ENCODE results near the gene ZBTB44.

The ZBTB44 gene

DNA sequence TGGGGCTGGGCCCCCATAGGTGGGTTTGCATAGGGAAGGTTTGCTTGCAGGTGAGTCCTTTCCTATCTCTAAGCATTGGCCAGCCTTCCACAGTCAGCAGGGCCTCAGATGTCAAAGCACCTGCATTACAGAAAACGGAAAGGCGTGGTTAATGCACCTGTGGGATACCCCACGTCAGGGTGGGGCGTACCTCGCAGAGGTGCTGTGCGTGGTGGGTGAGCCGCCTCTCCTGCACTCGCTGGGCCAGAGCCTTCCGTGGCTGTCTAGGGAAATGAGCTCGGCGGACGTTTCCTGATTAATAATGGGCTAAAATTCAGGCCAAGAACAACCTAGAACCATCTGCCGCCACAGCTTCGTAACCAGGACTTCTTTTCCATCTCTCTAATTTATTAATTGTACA is 122.8 kb downstream of the ZBTB44 start:
- H3K36me3 ChIP-seq (ENCODE audit: insufficient read depth, low read length): no peaks in the 10 kb centered on the region
- ATAC-seq (ENCODE audit: insufficient read depth, low read depth) (no peak), DNase-seq (no peak)
- no peak overlapping the region for H3K27ac ChIP-seq (ENCODE audit: low read length)
- no peak for TF ChIP-seq EZH2 (IDR thresholded peaks at IDR 0.05; ENCODE audit: borderline replicate concordance, low read depth, low read length, severe bottlenecking)
- no peaks in the 10 kb centered on the region for H3K4me1 ChIP-seq (ENCODE audit: insufficient read depth, low read length)
- H4K20me1 ChIP-seq (ENCODE audit: insufficient read depth, low read length): no peaks in the 10 kb centered on the region
- H3K9ac ChIP-seq (ENCODE audit: low read depth, low read length): no peak overlapping the region
- no peak overlapping the region for H3K4me3 ChIP-seq (ENCODE audit: low read depth in 1 of 2, low read length in 2 of 2)
- no peaks in the 10 kb centered on the region for H3K9me3 ChIP-seq (ENCODE audit: insufficient read depth, low read length, severe bottlenecking)
- H3K4me2 ChIP-seq (ENCODE audit: insufficient read depth, low read length): no peak overlapping the region
- H3K27me3 ChIP-seq (ENCODE audit: insufficient read depth, low read length, poor library complexity): no peaks in the 10 kb centered on the region
- no peak overlapping the region for H2AFZ ChIP-seq (ENCODE audit: low read depth, low read length)
- no peaks in the 10 kb centered on the region for H3K79me2 ChIP-seq (ENCODE audit: insufficient read depth, low read length)

DNA sequence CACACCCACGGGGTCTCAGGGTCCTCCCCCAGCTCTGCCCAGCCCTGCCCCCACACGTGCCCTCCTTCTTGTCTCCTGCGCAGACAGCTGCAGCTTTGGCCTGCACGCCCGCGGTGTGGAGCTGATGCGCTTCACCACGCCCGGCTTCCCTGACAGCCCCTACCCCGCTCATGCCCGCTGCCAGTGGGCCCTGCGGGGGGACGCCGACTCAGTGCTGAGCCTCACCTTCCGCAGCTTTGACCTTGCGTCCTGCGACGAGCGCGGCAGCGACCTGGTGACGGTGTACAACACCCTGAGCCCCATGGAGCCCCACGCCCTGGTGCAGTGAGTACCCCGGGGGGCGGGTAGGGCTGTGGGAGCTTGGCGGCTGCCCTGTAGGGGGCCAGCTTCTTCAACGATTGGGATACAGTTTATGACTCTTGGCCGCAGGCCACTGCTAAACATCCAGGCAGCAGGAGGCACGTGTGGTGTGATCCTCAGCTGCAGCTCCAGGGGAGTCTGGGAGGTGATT is 124.3 kb downstream of the ZBTB44 start:
- Histone ChIP-seq H3K9ac (ENCODE audit: low read depth, low read length) (no peak overlapping the region), H3K4me3 (ENCODE audit: low read depth in 1 of 2, low read length in 2 of 2) (no peak overlapping the region), H3K4me2 (ENCODE audit: insufficient read depth, low read length) (no peak overlapping the region), H3K36me3 (ENCODE audit: insufficient read depth, low read length) (no peaks in the 10 kb centered on the region), H4K20me1 (ENCODE audit: insufficient read depth, low read length) (no peaks in the 10 kb centered on the region), H3K27ac (ENCODE audit: low read length) (no peak overlapping the region), H3K9me3 (ENCODE audit: insufficient read depth, low read length, severe bottlenecking) (no peaks in the 10 kb centered on the region), H3K4me1 (ENCODE audit: insufficient read depth, low read length) (no peaks in the 10 kb centered on the region), H2AFZ (ENCODE audit: low read depth, low read length) (no peak overlapping the region), H3K27me3 (ENCODE audit: insufficient read depth, low read length, poor library complexity) (no peaks in the 10 kb centered on the region), H3K79me2 (ENCODE audit: insufficient read depth, low read length) (no peaks in the 10 kb centered on the region)
- DNase-seq: no peak
- TF ChIP-seq, protein P1, sequence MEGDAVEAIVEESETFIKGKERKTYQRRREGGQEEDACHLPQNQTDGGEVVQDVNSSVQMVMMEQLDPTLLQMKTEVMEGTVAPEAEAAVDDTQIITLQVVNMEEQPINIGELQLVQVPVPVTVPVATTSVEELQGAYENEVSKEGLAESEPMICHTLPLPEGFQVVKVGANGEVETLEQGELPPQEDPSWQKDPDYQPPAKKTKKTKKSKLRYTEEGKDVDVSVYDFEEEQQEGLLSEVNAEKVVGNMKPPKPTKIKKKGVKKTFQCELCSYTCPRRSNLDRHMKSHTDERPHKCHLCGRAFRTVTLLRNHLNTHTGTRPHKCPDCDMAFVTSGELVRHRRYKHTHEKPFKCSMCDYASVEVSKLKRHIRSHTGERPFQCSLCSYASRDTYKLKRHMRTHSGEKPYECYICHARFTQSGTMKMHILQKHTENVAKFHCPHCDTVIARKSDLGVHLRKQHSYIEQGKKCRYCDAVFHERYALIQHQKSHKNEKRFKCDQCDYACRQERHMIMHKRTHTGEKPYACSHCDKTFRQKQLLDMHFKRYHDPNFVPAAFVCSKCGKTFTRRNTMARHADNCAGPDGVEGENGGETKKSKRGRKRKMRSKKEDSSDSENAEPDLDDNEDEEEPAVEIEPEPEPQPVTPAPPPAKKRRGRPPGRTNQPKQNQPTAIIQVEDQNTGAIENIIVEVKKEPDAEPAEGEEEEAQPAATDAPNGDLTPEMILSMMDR (IDR thresholded peaks at IDR 0.05; ENCODE audit: borderline replicate concordance, extremely low read depth, low read length, poor library complexity, severe bottlenecking): no peak
- no peak for TF ChIP-seq EZH2 (IDR thresholded peaks at IDR 0.05; ENCODE audit: borderline replicate concordance, low read depth, low read length, severe bottlenecking)
- ATAC-seq (ENCODE audit: insufficient read depth, low read depth): no peak

DNA sequence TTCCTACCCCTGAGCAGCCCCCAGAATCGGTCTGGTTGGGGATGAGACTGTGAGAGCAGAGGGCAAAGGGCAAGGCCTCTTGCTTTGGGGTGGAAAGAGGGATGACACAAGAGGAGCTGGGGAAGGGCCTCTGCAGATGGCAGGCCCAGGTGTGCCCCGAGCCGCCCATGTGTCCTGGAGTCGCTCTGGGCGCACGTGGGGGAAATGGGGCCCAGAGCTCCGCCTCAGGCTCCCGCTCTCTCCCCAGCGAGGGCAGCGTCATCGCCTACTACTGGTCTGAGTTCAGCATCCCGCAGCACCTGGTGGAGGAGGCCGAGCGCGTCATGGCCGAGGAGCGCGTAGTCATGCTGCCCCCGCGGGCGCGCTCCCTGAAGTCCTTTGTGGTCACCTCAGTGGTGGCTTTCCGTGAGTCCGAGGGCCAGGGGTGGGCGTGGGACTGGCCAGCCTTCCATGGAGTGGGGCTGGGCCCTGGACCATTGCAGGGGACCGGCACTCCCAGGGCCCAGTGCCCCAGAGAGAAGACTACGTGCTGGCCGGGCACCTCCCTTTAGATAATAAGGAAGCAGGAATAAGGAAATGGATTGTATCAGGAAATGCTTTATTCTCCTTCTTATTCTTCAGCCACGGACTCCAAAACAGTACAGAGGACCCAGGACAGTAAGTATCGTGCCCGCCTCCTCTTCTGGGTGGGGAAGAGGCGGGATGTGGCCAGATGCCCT is 125.1 kb downstream of the ZBTB44 start:
- no peaks in the 10 kb centered on the region for H4K20me1 ChIP-seq (ENCODE audit: insufficient read depth, low read length)
- no peak overlapping the region for H3K4me3 ChIP-seq (ENCODE audit: low read depth in 1 of 2, low read length in 2 of 2)
- H3K27ac ChIP-seq (ENCODE audit: low read length): no peak overlapping the region
- H3K27me3 ChIP-seq (ENCODE audit: insufficient read depth, low read length, poor library complexity): no peaks in the 10 kb centered on the region
- ATAC-seq (ENCODE audit: insufficient read depth, low read depth): no peak
- no peak overlapping the region for H3K9ac ChIP-seq (ENCODE audit: low read depth, low read length)
- H3K79me2 ChIP-seq (ENCODE audit: insufficient read depth, low read length): no peaks in the 10 kb centered on the region
- no peak for TF ChIP-seq EZH2 (IDR thresholded peaks at IDR 0.05; ENCODE audit: borderline replicate concordance, low read depth, low read length, severe bottlenecking)
- TF ChIP-seq, protein P1 (IDR thresholded peaks at IDR 0.05; ENCODE audit: borderline replicate concordance, extremely low read depth, low read length, poor library complexity, severe bottlenecking): no peak
- H3K4me2 ChIP-seq (ENCODE audit: insufficient read depth, low read length): no peak overlapping the region
- no peak overlapping the region for H2AFZ ChIP-seq (ENCODE audit: low read depth, low read length)
- no peak for DNase-seq
- H3K9me3 ChIP-seq (ENCODE audit: insufficient read depth, low read length, severe bottlenecking): no peaks in the 10 kb centered on the region
- H3K4me1 ChIP-seq (ENCODE audit: insufficient read depth, low read length): no peaks in the 10 kb centered on the region
- no peaks in the 10 kb centered on the region for H3K36me3 ChIP-seq (ENCODE audit: insufficient read depth, low read length)

GRCh38 chr11:130188585-130189347 is 126.0 kb downstream of the ZBTB44 start:
- TF ChIP-seq, protein P1 (IDR thresholded peaks at IDR 0.05; ENCODE audit: borderline replicate concordance, extremely low read depth, low read length, poor library complexity, severe bottlenecking): no peak
- TF ChIP-seq EZH2 (IDR thresholded peaks at IDR 0.05; ENCODE audit: borderline replicate concordance, low read depth, low read length, severe bottlenecking): no peak
- H3K9me3 ChIP-seq (ENCODE audit: insufficient read depth, low read length, severe bottlenecking): no peaks in the 10 kb centered on the region
- no peaks in the 10 kb centered on the region for H3K4me1 ChIP-seq (ENCODE audit: insufficient read depth, low read length)
- no peak overlapping the region for H3K27ac ChIP-seq (ENCODE audit: low read length)
- H3K79me2 ChIP-seq (ENCODE audit: insufficient read depth, low read length): no peaks in the 10 kb centered on the region
- no peak overlapping the region for H3K4me3 ChIP-seq (ENCODE audit: low read depth in 1 of 2, low read length in 2 of 2)
- no peak for DNase-seq
- H2AFZ ChIP-seq (ENCODE audit: low read depth, low read length): no peak overlapping the region
- no peak for ATAC-seq (ENCODE audit: insufficient read depth, low read depth)
- H4K20me1 ChIP-seq (ENCODE audit: insufficient read depth, low read length): no peaks in the 10 kb centered on the region
- no peaks in the 10 kb centered on the region for H3K27me3 ChIP-seq (ENCODE audit: insufficient read depth, low read length, poor library complexity)
- no peak overlapping the region for H3K4me2 ChIP-seq (ENCODE audit: insufficient read depth, low read length)
- no peak overlapping the region for H3K9ac ChIP-seq (ENCODE audit: low read depth, low read length)
- no peaks in the 10 kb centered on the region for H3K36me3 ChIP-seq (ENCODE audit: insufficient read depth, low read length)

All from DND-41 (cell line).